GM21737 (cell line): Measurements from ENCODE around the gene NSUN7.
"Not testable (repeated sequence)": the region's sequence is repeated elsewhere in the genome, so short reads cannot be mapped to it uniquely, and the experiment has no call there.

Source experiments
- ATAC-seq: cut with Tn5 transposase; IDR thresholded peaks from one replicate; pipeline ENCODE4 v1.9.1; 2021; ENCODE audit warnings: mild to moderate bottlenecking, moderate library complexity; ENCODE audit not compliant: unreplicated experiment

The NSUN7 gene

GRCh38 chr4:40812386-40812785 lies 62.6 kb downstream of the NSUN7 start:
- no peak for ATAC-seq

DNA sequence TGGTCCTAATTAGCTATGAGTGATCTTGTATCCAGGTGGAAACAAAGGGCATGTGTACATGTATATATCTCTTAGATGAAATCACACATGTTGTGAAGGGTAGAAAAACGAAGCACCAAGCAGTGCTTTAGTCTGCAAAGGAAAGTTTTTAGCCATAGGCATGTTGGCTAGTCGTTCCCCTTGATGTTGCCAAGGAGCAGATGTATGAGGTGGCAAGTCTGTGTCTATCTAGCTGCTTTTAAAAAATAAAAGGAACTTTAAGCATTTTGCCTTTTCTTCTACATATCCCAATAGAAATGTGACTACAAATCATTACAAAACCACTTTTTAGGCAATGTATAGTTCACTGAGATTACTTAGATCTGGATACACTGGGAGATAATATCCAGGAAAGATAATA lies 63.1 kb downstream of the NSUN7 start:
- no peak for ATAC-seq

DNA sequence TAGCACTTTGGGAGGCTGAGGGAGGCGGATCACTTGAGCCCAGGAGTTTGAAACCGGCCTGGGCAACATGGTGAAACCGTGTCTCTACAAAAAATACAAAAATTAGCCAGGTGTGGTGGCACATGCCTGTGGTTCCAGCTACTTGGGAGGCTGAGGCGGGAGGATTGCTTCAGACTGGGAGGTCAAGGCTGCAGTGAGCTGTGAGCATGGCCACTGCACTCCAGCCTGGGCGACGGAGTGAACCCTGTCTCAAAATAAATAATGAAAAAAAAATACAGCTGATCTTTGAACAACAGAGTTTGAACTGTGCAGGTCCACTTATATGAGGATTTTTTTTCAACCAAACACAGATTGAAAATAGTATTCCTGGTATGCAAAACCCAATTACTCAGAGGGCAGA lies 67.4 kb downstream of the NSUN7 start:
- not testable (repeated sequence) for ATAC-seq

DNA sequence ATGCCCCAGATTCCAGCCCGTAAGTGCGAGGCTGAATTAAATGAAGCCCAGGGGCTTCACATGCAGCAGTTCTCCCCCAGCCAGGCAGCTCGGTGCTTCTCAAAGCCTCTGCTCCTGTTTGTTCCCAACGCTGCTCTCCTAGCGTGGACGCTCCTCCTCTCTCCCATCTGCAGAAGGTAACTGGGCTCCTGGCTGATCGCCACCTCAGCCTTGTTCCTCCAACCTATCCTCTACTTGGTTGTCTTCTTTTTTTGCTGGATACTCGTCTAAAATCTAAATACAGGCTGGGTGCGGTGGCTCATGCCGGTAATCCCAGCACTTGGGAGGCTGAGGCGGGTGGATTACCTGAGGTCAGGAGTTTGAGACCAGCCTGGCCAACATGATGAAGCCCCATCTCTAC lies 70.3 kb downstream of the NSUN7 start:
- no peak for ATAC-seq

DNA sequence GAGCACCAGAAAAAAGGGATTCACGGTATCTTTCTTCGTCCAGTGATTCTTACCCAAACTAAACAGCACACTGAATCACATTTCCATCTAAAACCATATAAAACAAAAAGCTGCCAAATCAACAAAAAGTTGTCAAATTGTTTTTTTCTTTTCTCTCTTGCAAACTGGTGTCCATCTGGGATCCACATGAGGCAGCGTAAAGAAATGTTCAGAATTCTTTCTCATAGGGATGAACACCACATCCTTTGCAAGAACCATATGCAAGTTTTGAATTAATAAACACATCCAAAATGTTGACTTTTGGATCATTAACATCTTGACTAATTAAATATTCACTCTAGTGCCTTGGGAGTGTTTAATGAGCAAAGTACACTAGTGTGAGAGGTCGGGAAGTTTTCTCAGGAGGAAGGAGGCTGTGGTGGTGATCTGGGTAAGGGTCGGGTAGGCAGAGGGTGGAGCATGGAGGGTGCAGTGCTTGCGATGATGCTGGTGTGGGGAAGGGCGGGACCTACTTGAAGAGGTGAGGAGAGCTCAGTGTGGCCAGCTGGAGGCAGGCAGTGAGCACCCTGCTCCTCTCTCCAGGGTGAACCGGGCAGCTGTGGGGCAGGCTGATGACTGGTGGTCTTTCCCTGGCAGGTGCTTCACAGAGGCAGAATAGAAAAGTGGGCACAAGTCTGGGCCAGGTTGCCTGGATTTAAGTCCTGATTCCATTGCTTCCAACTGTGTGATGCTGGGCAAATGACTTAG lies 72.8 kb downstream of the NSUN7 start:
- ATAC-seq = no peak

DNA sequence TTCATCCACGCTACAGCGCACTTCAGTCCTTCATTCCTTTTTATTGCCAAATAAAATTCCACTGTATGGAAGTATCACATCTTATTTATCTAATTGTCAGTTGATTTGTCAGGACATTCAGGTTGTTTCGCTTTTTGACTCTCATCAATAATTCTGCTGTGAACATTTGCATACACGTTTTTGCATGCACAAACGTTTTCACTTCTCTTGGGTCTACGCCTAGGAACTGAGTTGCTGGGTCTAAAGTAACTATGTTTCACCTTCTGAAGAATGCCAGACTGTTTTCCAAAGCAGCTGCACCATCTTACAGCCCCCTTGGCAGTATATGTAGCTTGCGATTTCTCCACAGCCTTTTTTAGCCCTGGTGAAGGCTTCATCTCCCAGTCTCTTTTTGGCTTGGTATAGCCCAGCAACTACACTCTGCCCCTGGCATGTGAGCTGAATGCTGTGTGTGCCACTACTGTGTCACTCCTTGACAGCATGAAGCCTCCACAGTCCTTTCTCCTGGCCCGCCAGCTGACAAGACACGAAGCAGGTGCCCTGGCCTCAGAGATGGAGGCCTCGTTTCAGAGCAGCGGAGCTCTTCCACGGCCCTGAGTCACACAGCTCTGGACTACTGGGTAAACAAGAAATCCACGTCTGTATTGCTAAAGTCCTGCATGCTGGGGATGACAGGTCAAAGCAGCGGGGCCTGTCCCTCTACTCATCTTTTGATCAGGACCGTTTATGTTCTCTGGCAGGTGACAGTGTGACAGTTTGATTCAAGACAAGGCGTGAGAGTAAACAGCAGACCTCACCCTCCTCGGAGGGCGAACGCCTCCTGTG lies 75.5 kb downstream of the NSUN7 start:
- no peak for ATAC-seq

DNA sequence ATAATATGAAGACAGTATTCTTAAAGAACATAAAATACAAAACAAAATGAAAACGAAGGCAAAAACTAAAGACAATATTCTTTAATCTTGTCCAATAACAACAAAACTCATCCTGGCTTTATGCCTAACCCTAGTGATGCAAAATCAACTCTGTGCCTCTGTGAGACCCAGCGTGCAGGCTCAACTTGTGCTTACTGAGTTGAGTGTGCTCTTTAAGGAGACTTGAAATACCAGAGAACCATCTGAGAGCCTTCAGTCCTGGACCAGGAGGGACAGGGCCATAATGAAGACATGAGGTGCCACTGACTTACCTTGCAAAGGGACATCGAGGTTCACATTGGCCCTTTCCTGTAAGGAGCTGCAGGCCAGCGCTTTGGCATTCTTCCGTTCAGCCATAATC lies 77.1 kb downstream of the NSUN7 start:
- no peak for ATAC-seq

DNA sequence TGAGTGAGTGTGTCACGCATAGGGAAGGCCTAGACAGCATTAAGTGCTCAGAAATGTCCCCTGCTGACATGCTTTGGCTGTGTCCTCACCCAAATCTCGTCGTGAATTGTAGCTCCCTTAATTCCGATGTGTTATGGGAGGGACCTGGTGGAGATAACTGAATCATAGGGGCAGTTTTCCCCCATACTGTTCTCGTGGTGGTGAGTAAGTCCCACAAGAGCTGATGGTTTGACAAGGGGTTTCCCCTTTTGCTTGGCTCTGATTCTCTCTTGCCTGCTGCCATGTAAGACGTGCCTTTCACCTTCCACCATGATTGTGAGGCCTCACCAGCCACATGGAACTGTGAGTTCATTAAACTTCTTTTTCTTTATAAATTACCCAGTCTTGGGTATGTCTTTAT lies 78.0 kb downstream of the NSUN7 start:
- ATAC-seq = no peak

DNA sequence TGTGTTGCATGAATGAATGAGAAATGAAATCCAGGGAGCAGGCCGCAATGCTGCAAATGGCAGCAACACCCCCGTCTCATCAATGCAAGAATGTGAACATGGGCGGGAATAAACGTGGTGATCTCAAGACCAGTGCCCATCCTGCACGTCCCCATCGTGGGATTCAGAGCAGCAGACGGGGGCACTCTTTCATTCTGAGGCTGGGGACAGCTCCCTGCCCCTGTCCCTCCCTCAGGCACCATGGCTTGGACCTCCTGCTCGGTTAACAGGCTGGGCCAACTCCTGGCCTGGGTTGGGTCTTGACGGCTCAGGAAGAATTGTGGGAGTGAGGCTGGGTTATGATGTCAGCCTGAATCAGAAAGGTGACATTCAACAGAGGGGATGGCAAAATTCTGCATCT lies 78.9 kb downstream of the NSUN7 start:
- no peak for ATAC-seq

DNA sequence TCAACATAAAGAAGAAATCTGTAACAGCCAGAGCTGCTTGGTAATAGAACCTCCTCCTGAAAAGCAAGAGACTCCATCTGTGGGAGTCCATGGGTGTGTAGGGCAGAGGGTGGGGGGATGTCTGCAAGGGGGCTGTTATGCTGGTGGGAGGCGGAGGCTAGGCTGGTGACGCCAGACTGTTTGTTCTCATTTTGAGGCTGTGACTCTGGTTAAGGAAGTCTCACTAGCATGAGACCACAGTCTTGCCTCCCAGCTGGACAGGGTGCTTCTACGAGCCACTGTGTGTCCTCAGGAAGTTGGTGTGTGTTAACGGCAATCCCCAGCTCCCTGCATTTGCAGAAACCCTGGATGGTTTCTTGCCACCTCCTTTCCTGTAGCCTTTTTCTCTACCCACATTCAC lies 79.8 kb downstream of the NSUN7 start:
- ATAC-seq = no peak

GRCh38 chr4:40831146-40831907 lies 81.6 kb downstream of the NSUN7 start:
- ATAC-seq = no peak

DNA sequence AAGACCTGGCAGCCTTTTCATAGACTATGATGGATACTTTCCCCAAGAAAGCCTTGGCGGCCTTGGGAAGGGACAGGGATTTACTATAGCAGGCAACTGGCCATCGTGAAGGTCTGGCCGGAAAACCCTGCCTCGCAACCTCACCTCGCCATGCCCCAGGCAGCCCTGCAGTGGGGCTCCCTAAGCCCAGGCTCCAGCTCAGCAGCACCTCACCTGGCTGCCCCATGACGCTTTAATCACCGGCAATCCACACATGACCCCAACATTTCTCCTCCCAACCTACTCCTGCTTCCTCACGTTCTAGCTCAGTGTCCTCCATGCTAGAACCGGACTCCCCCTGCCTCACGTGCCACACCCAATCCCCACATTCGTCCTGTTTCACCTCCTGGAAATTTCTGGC lies 82.4 kb downstream of the NSUN7 start:
- no peak for ATAC-seq

DNA sequence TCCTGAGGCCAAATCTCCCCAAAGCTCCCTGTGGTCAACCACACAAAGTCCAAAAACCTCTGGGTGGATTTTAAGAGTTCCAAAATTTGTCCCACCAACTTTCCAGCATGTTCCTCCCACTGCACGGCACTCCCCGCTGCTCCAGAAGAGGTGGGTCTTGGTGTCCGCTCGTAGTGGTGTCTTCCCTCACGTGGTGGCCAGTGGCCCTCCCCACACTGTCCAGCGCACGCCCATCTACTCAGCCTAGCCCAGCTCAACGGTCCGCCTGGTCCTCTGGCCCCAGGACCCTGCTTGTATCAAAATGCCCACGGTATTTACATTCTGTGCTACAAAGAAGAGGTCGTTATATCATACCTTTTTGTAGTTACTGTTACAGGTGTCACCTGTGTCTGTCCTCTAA lies 83.5 kb downstream of the NSUN7 start:
- no peak for ATAC-seq

- no peak for ATAC-seq
Observed at GRCh38 chr4:40837094-40837870, 87.5 kb downstream of the NSUN7 start.

DNA sequence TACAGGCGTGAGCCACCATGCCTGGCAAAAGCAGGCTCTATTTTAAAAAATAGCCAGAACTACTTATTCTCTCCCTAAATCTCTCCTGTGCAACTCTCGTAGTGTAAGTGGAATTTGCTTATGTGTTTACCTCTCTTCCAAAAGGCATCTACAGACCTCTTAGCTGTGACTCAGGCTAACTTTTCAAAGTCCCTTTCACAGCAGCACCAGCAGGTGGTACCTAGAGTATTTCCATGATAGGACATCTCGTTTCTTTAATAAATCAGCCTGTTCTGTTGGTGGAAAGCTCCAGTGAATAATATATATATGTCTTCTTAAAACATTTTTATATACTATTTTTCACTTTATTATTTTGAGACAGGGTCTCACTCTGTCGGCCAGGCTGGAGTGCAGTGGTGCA lies 89.0 kb downstream of the NSUN7 start:
- ATAC-seq = no peak

DNA sequence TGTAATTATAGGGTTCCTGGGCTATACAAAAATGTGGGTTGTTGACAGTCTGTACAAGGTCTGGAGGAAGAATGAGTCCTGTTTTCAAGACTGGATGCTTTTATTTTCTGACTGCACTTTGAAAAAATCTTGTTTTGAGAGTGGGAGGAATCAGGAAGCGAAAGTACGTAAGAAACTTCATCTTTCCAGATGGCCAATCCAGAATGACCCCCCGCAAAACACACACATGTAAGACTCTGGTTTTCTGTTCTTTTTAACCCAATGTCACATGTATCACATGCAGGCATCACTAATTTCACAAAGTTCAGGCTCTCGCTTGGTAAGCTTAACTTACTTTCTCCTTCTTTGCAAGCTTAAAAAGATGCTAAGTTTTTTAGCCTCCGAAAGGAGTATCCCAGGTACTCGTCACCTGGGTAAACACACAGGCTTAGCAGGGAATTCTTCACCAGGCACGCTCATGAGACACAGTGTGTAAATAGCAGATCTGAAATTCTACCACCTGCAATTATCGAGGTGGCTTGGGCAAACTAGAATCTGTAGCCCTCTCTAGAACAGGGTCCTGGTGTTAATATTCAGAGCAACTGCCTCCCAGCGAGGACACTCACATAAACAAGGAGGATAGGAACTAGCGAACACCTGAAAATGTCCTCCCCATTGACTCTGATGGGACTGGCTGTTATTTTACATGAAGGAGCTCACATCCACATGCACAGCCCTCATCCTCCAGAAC lies 90.7 kb downstream of the NSUN7 start:
- ATAC-seq = peak; percentile 33

DNA sequence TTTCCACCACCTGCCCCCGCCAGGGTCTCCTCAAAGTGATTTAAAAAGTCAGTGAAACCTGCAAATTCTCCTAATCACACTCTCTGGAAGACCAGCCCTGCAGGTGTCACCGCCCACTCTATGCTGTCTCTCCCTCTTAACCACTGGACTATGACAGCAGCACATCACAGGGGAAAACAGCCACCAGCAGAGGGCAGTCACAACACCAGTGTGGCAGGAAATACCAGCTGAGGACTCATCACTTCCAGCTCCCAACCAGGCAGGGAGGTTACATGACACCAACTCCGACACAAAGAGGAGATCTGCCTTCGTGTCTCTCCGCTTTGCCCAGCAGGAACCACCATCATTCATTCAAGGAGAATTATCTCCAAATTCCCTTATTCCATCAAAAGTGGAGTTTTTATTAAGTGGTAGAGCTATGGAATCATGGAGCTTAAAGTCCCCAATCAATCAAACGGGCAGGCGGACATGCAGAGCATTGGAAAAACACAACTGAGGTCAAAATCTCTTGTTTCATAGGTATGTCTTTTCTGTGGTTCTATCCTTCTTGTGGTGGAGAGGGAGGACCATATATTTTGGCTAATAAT lies 91.3 kb downstream of the NSUN7 start:
- peak; percentile 61 for ATAC-seq

- ATAC-seq = no peak
Observed at GRCh38 chr4:40842318-40842717, 92.6 kb downstream of the NSUN7 start.

DNA sequence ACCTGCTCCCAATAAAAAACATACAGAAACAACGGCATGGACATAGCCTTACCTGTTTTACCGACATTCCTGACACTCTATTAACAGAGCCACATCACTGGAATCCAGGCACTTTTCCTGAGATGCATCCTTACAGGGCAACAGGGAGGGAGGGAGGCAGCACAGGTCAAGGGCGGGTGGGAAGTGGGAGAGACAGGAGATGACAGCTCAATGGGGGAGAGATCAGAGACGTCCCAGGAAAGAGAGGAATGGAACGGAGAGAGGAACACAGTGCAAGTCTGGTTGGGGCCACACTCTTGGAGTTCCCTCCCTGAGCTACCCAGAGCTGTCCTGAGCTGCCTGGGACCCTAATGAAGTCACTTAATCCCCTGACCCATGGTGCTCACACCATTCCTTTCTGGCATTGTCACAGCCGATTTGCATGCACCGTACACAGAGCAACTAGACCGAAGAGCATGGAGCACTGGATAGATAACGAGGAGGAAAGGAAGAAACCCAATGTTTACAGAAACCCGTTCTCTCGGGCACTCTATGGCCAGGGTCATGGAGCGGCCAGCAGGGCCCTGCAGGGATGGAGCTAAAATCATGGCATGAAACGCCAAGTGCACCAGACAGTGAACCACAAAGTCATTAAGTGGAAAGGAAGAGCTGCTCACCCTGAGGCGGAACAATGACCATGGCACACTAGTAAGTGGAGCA lies 93.1 kb downstream of the NSUN7 start:
- ATAC-seq = no peak
